ENCODE measurements around the gene SLC35A4.

Gene SLC35A4

DNA sequence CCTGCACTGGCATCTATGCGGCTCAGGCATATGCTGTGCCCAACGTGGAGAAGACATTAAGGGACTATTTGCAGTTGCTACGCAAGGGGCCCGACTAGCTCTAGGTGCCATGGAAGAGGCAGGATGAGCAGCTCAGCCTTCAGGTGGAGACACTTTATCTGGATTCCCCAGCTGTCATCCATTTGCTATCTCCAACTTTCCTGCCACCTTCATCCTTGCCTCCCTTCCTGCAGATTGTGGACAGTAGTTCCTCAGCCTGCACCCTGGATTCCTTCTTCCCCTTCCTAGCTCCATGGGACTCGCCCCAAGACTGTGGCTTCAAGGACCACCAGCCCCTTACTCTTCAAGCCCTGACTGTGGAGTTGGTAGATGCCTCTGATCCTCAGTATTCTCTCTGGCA lies 2.0 kb downstream of the SLC35A4 start:
- Histone ChIP-seq H3K4me1 (ENCODE audit: control insufficient read depth, low read length) (peaks cover 23% of the 10 kb centered on the region), H3K27me3 (ENCODE audit: control insufficient read depth, low read length) (no peaks in the 10 kb centered on the region), H3K4me2 (ENCODE audit: low read length) (peak overlapping the region; percentile 92; the same call in 1 of the 2 replicates), H3K9me2 (replicated peaks; ENCODE audit: control insufficient read depth, low read length) (no peaks in the 10 kb centered on the region), H3F3A (ENCODE audit: control insufficient read depth, insufficient read depth) (no peaks in the 10 kb centered on the region), H4K20me1 (ENCODE audit: control insufficient read depth, insufficient read depth, low read depth, low read length) (no peaks in the 10 kb centered on the region), H3K36me3 (ENCODE audit: control insufficient read depth, low read length) (peaks cover 41% of the 10 kb centered on the region), H3K27ac (ENCODE audit: low read depth, low read length) (no peak overlapping the region), H3K4me3 (ENCODE audit: low read length) (no peak overlapping the region), H3K79me2 (ENCODE audit: control insufficient read depth, low read length) (peaks cover 35% of the 10 kb centered on the region), H3K9me3 (ENCODE audit: control insufficient read depth, insufficient read depth, low read length) (no peaks in the 10 kb centered on the region)
- TF ChIP-seq, protein P1, sequence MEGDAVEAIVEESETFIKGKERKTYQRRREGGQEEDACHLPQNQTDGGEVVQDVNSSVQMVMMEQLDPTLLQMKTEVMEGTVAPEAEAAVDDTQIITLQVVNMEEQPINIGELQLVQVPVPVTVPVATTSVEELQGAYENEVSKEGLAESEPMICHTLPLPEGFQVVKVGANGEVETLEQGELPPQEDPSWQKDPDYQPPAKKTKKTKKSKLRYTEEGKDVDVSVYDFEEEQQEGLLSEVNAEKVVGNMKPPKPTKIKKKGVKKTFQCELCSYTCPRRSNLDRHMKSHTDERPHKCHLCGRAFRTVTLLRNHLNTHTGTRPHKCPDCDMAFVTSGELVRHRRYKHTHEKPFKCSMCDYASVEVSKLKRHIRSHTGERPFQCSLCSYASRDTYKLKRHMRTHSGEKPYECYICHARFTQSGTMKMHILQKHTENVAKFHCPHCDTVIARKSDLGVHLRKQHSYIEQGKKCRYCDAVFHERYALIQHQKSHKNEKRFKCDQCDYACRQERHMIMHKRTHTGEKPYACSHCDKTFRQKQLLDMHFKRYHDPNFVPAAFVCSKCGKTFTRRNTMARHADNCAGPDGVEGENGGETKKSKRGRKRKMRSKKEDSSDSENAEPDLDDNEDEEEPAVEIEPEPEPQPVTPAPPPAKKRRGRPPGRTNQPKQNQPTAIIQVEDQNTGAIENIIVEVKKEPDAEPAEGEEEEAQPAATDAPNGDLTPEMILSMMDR (IDR thresholded peaks at IDR 0.05; ENCODE audit: low read depth, low read length, poor library complexity, severe bottlenecking): no peak
- no peak for TF ChIP-seq EZH2phosphoT487 (IDR thresholded peaks at IDR 0.05; ENCODE audit: borderline replicate concordance, low read length)

DNA sequence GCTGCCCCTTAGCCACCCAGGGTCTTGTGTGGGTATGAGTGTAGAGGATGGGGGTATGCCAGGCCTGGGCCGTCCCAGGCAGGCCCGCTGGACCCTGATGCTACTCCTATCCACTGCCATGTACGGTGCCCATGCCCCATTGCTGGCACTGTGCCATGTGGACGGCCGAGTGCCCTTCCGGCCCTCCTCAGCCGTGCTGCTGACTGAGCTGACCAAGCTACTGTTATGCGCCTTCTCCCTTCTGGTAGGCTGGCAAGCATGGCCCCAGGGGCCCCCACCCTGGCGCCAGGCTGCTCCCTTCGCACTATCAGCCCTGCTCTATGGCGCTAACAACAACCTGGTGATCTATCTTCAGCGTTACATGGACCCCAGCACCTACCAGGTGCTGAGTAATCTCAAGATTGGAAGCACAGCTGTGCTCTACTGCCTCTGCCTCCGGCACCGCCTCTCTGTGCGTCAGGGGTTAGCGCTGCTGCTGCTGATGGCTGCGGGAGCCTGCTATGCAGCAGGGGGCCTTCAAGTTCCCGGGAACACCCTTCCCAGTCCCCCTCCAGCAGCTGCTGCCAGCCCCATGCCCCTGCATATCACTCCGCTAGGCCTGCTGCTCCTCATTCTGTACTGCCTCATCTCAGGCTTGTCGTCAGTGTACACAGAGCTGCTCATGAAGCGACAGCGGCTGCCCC lies 2.6 kb downstream of the SLC35A4 start:
- no peak for TF ChIP-seq EZH2phosphoT487 (IDR thresholded peaks at IDR 0.05; ENCODE audit: borderline replicate concordance, low read length)
- TF ChIP-seq, protein P1 (IDR thresholded peaks at IDR 0.05; ENCODE audit: low read depth, low read length, poor library complexity, severe bottlenecking): no peak
- Histone ChIP-seq H3K4me3 (ENCODE audit: low read length) (no peak overlapping the region), H3F3A (ENCODE audit: control insufficient read depth, insufficient read depth) (no peaks in the 10 kb centered on the region), H3K9me3 (ENCODE audit: control insufficient read depth, insufficient read depth, low read length) (no peaks in the 10 kb centered on the region), H3K4me2 (ENCODE audit: low read length) (0 out of 2 replicates have a peak overlapping the region, but pooled peaks have one; percentile 92), H4K20me1 (ENCODE audit: control insufficient read depth, insufficient read depth, low read depth, low read length) (no peaks in the 10 kb centered on the region), H3K79me2 (ENCODE audit: control insufficient read depth, low read length) (peaks cover 35% of the 10 kb centered on the region), H3K9me2 (replicated peaks; ENCODE audit: control insufficient read depth, low read length) (no peaks in the 10 kb centered on the region), H3K4me1 (ENCODE audit: control insufficient read depth, low read length) (peaks cover 23% of the 10 kb centered on the region), H3K36me3 (ENCODE audit: control insufficient read depth, low read length) (peaks cover 41% of the 10 kb centered on the region), H3K27ac (ENCODE audit: low read depth, low read length) (no peak overlapping the region), H3K27me3 (ENCODE audit: control insufficient read depth, low read length) (no peaks in the 10 kb centered on the region)

DNA sequence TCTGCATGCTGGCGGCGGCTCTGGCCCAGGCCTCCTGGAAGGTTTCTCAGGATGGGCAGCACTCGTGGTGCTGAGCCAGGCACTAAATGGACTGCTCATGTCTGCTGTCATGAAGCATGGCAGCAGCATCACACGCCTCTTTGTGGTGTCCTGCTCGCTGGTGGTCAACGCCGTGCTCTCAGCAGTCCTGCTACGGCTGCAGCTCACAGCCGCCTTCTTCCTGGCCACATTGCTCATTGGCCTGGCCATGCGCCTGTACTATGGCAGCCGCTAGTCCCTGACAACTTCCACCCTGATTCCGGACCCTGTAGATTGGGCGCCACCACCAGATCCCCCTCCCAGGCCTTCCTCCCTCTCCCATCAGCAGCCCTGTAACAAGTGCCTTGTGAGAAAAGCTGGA lies 3.2 kb downstream of the SLC35A4 start:
- Histone ChIP-seq H3K27ac (ENCODE audit: low read depth, low read length) (no peak overlapping the region), H3K9me2 (replicated peaks; ENCODE audit: control insufficient read depth, low read length) (no peaks in the 10 kb centered on the region), H4K20me1 (ENCODE audit: control insufficient read depth, insufficient read depth, low read depth, low read length) (no peaks in the 10 kb centered on the region), H3F3A (ENCODE audit: control insufficient read depth, insufficient read depth) (no peaks in the 10 kb centered on the region), H3K79me2 (ENCODE audit: control insufficient read depth, low read length) (peaks cover 35% of the 10 kb centered on the region), H3K9me3 (ENCODE audit: control insufficient read depth, insufficient read depth, low read length) (no peaks in the 10 kb centered on the region), H3K4me1 (ENCODE audit: control insufficient read depth, low read length) (peaks cover 23% of the 10 kb centered on the region), H3K27me3 (ENCODE audit: control insufficient read depth, low read length) (no peaks in the 10 kb centered on the region), H3K36me3 (ENCODE audit: control insufficient read depth, low read length) (peaks cover 41% of the 10 kb centered on the region), H3K4me2 (ENCODE audit: low read length) (no peak overlapping the region), H3K4me3 (ENCODE audit: low read length) (no peak overlapping the region)
- no peak for TF ChIP-seq EZH2phosphoT487 (IDR thresholded peaks at IDR 0.05; ENCODE audit: borderline replicate concordance, low read length)
- TF ChIP-seq, protein P1 (IDR thresholded peaks at IDR 0.05; ENCODE audit: low read depth, low read length, poor library complexity, severe bottlenecking): no peak
